Adrenal gland (tissue), 12 donors: ENCODE data around the gene PCSK6. TPM values are rescaled to one million over a fixed set of nuclear protein-coding genes. Genes with fewer than 3 reads are reported as not detected.

ENCODE experiments used
- DNase-seq, 7 donors: peaks; one replicate each; pipeline ENCODE4 v3.0.0-alpha.2; 2019 to 2020
- H3K27ac ChIP-seq, 5 donors: fragments of 200-600 bp; sonication (generic) in 4 of 5; 1 replicate in 3 of 5; 2 replicates in 2 of 5; pipeline versions ENCODE4 v1.5.1 to v1.8.0; 2016 to 2020; ENCODE audit warnings: mild to moderate bottlenecking in 1 of 5
- H3K27me3 ChIP-seq: fragments of 200-600 bp; 2 replicates; pipeline ENCODE4 v1.8.0; 2021
- H3K36me3 ChIP-seq, 2 donors: fragments of 200-600 bp; replicated peaks in 1 of 2; 1 replicate in 1 of 2; 2 replicates in 1 of 2; pipeline versions ENCODE4 v1.5.1 to v1.8.0; 2018 to 2022
- H3K4me1 ChIP-seq, 2 donors: fragments of 200-600 bp; replicated peaks in 1 of 2; 1 replicate in 1 of 2; 2 replicates in 1 of 2; pipeline versions ENCODE4 v1.5.1 to v1.8.0; 2018 to 2021
- H3K4me3 ChIP-seq, 4 donors: fragments of 200-600 bp; sonication (generic) in 3 of 4; one replicate each; pipeline ENCODE4 v1.5.1; 2016 to 2018
- H3K9me3 ChIP-seq, 3 donors: fragments of 200-600 bp; sonication (generic) in 1 of 3; replicated peaks in 1 of 3; 1 replicate in 2 of 3; 2 replicates in 1 of 3; pipeline versions ENCODE4 v1.5.1 to v1.8.0; 2016 to 2021
- CTCF ChIP-seq, 6 experiments: fragments of 450-650 bp in 4 of 6; fragments of 200-600 bp in 2 of 6; sonication (generic) in 1 of 6; IDR thresholded peaks; 1 replicate in 5 of 6; 2 replicates in 1 of 6; pipeline versions ENCODE4 v1.5.1 to v1.8.0; 2016 to 2021; ENCODE audit warnings: antibody characterized with exemption in 6 of 6, mild to moderate bottlenecking in 2 of 6, moderate library complexity in 1 of 6
- POLR2A ChIP-seq, 2 donors: fragments of 450-650 bp; IDR thresholded peaks; one replicate each; pipeline ENCODE4 v1.6.1; 2017; ENCODE audit warnings: antibody characterized with exemption in 2 of 2, mild to moderate bottlenecking in 2 of 2, moderate library complexity in 1 of 2
- WGBS, 4 donors: extraction: QIAGEN DNeasy Blood & Tissue Kit in 2 of 4; methylation state at CpG; one replicate each; pipeline versions ENCODE4 v1.1.5 to v1.1.7; 2013 to 2017; 5-methylcytosine and 5-hydroxymethylcytosine counted together
- intact Hi-C, 2 donors: fragments of 100-400 bp; cut with DNase I; formaldehyde crosslinking; loops; one replicate each; pipeline versions ENCODE4 v1.14.1 to v1.15.0; 2022 to 2023
- polyA plus RNA-seq, 3 donors: library from polyadenylated mRNA; stranded (reverse); fragments of 200-250 nt in 2 of 3; fragments of 350-450 nt in 1 of 3; fragmentation: Illumina TruSeq in 1 of 3; extraction: RNeasy Lipid Tissue Mini Kit (QIAGEN cat#74804) in 1 of 3; gene quantifications; one replicate each; pipeline ENCODE4 v1.2.3, GENCODE V29; 2013 to 2014
- total RNA-seq, 9 donors: library from RNA; depleted of rRNA in 4 of 9; stranded (reverse); fragments of >200 nt in 4 of 9; fragments of 120-200 nt in 1 of 9; fragmentation: NEBNext Ultra II Directional in 1 of 9; extraction: Animal tissue kit (Norgen Biotek cat#: 25700) in 1 of 9; gene quantifications; one replicate each; pipeline versions ENCODE4 v1.1.0 to v1.2.4, GENCODE V29; 2013 to 2023
- donor health status: healthy with polysubstance abuse.
- donor health status: Bipolar disorder and iron deficiency.
- donor health status: DM: yes; HTN: yes; CAD: no.
- donor health status: DM: no; HTN: no; CAD: no.
- donor health status: DM: no; HTN: no; CAD: no.
- donor health status: DM: yes; HTN: yes; CAD: no.

The PCSK6 gene
- total and polyA plus RNA-seq, 12 donors = 0.88 to 53.0 (median 5.6) TPM

- Histone ChIP-seq H3K9me3 (no peaks in the 10 kb centered on the region), H3K27me3 (peaks cover 8% of the 10 kb centered on the region), H3K27ac (no peak overlapping the region), H3K4me3 (no peak overlapping the region), H3K4me1 (no peaks in the 10 kb centered on the region), H3K36me3 (no peaks in the 10 kb centered on the region)
- 80 to 87% (median 85%) methylated on average over 12 to 20 of the region's 20 CpGs for WGBS, 4 donors
- peak in 1 of 7 donors; percentile 2 for DNase-seq
- TF ChIP-seq CTCF (IDR thresholded peaks at IDR 0.05) = no peak
- intact Hi-C loops = loop anchor here (5.0 to 10.0 kb wide), 4 partner anchors 126 to 266 kb away; no protein-coding TSS in a partner anchor
Measured at GRCh38 chr15:101308604-101309435, 180.7 kb downstream of the PCSK6 start.

GRCh38 chr15:101307897-101308603 is 181.5 kb downstream of the PCSK6 start:
- peak in 2 of 7 donors; percentile 4 to 5 for DNase-seq
- H3K27me3 ChIP-seq = peaks cover 8% of the 10 kb centered on the region
- WGBS, 4 donors = 68 to 96% (median 82%) methylated on average over 6 to 16 of the region's 16 CpGs
- no peak for TF ChIP-seq POLR2A (IDR thresholded peaks at IDR 0.05)
- TF ChIP-seq CTCF (IDR thresholded peaks at IDR 0.05) = no peak
- no peaks in the 10 kb centered on the region for H3K4me1 ChIP-seq
- H3K4me3 ChIP-seq = no peak overlapping the region
- intact Hi-C loops = loop anchor here (5.0 to 10.0 kb wide), 4 partner anchors 127 to 267 kb away; no protein-coding TSS in a partner anchor
- no peak overlapping the region for H3K27ac ChIP-seq
- no peaks in the 10 kb centered on the region for H3K36me3 ChIP-seq
- no peaks in the 10 kb centered on the region for H3K9me3 ChIP-seq

- intact Hi-C loops = loop anchor here (5.0 to 10.0 kb wide), 4 partner anchors 128 to 268 kb away; no protein-coding TSS in a partner anchor
- no peaks in the 10 kb centered on the region for H3K9me3 ChIP-seq
- DNase-seq = peak in 2 of 7 donors; percentile 4 to 5
- H3K27me3 ChIP-seq = peaks cover 8% of the 10 kb centered on the region
- no peak for TF ChIP-seq POLR2A (IDR thresholded peaks at IDR 0.05)
- TF ChIP-seq CTCF (IDR thresholded peaks at IDR 0.05) = no peak
- no peaks in the 10 kb centered on the region for H3K4me1 ChIP-seq
- H3K27ac ChIP-seq = no peak overlapping the region
- H3K36me3 ChIP-seq = no peaks in the 10 kb centered on the region
- WGBS, 4 donors = 71 to 83% (median 77%) methylated on average over 13 to 24 of the region's 24 CpGs
- H3K4me3 ChIP-seq = no peak overlapping the region
Measured at GRCh38 chr15:101307048-101307896, 182.2 kb downstream of the PCSK6 start.
